NCI-H226 (cell line): ENCODE measurements around the gene FBN1.

ENCODE experiments used
- DNase-seq: peaks from one replicate; pipeline ENCODE4 v3.0.0-alpha.2; 2015

FBN1 gene

GRCh38 chr15:48617619-48618018 is 27.9 kb downstream of the FBN1 start:
- peak; percentile 52 for DNase-seq

- DNase-seq: no peak
These were observed 29.3 kb downstream of the FBN1 start for GRCh38 chr15:48616216-48616615.

DNA sequence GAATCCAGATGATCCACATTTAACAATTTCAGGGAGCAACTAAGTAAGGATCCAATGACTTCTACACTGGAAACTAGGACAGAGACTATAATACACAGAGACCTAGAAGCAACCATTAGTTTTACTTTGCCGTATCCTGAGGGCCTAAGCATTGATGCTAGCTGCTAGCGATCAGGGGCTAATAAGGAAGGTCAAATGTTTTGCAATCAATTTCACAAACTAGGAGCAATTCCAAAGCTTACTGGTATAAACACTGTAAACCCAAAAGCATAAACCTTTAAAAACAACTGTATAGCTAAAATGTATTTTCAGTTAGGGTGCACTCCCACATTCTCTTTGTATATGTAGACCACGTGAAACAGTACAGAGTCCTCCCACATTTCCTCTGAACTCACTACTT is 31.5 kb downstream of the FBN1 start:
- DNase-seq: no peak

DNA sequence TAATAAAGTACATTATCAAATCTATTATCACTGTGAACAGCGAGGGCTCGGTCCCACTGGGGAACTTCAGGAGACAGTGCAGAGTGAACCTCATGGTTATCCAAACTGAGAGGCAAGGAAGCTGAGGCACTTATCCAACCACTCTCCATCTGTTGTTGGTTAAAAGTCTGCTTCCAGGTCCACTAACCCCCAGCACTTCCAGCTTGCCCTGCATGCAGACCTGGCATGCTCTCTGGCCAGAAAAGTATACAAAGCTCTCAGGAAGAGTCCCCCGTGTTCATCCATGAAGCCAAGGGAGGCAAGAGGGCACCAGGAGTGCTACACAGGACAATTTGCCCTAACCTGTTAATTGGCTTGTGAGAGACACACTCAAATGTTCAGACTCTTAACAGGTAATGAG is 36.0 kb downstream of the FBN1 start:
- DNase-seq: no peak

- DNase-seq: no peak
These were observed 37.7 kb downstream of the FBN1 start for GRCh38 chr15:48607846-48608245.

- DNase-seq: no peak
These were observed 40.9 kb downstream of the FBN1 start for GRCh38 chr15:48604567-48604966.

DNA sequence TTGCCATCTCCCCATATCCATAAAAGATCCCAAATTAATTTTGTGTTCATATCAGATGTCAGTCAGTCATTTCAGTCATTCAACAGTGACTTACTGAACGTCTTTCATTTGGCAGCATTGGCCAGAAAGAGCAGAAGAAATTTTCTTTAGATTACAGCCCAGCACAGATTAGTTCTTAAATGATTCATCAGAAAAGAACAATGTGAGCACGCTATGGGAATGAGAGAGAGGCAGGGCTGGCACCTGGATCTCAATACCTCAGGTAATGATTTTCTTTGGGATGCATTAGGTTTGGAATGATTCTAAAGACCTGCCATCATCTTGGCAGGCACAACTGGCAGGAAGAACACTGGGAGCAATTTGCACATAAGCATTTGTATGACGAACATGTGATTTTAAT is 41.6 kb downstream of the FBN1 start:
- DNase-seq: no peak

DNA sequence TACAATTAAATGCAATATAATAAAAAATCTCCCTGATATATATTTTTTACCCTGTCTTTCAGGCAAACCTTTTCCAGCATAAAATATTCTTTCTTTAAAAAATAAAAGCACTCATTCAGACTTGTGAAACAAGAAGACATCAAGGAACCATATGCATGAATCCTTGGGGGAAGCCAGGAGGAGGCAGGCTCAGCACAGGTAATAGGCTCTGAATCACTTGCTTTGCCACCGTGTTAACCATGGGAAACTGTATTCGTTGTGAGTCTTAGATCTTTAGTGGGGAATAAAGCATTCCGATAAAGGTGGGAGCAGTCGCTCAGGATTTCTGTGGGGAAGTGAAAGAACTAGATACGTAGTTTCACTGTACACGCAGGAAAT is 42.4 kb downstream of the FBN1 start:
- DNase-seq: peak; percentile 16

- peak; percentile 71 for DNase-seq
These were observed 43.0 kb downstream of the FBN1 start for GRCh38 chr15:48602358-48603122.

DNA sequence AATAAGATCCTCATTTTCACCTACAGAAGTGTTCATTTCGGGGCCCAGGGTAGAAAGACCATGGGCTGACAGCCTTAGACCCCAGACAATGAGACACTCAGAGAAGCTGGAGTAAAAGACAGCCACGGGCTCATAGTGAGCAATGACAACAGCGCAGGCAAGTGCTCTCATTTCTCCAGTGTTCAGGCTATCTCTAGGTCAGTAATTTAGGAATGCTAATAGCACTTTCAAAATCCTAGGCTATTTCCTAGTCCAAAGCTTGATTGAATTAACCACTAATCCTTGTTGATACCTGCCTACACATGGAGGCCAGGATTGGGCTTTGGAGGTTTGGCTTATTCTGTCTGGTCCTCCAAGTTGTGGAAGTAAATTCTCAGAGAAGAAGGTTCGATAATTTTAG is 44.4 kb downstream of the FBN1 start:
- no peak for DNase-seq

GRCh38 chr15:48596841-48597240 is 48.7 kb downstream of the FBN1 start:
- DNase-seq: no peak

DNA sequence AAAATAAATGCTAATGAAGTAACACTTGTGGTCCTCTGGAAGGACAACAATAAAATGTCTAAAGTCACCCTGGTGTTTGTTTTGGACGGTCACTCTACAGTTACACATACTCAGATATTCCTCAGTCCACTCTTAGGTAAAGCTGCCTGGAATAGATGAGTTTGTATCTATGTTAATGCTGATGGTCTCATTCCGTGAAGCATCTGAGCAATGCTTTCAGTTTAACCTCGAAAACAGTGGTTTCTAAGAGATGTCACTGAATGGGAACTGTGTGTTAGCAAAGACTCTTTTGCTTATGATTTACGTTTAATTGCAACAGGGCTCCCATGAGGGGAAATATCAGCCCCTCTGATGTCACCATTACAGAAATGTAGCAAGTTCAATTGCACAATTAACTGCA is 49.1 kb downstream of the FBN1 start:
- DNase-seq: no peak

DNA sequence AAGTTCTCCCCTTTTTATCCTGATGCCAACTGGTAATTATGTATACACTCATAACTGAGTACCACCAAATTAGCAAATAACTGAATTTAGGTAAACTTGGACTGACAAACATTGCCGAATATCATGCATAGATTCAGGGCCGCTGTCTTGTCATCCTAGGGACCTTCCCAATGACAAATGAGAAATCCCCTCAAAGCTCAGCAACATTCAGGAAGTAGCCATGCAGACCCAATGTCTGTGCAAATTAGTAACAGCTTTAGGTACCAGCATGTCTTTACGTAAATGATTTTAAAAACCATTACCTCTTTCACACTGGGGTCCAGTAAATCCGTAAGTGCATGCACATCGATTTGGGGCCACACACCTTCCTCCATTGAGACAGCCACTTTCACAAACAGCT is 49.5 kb downstream of the FBN1 start:
- no peak for DNase-seq

DNA sequence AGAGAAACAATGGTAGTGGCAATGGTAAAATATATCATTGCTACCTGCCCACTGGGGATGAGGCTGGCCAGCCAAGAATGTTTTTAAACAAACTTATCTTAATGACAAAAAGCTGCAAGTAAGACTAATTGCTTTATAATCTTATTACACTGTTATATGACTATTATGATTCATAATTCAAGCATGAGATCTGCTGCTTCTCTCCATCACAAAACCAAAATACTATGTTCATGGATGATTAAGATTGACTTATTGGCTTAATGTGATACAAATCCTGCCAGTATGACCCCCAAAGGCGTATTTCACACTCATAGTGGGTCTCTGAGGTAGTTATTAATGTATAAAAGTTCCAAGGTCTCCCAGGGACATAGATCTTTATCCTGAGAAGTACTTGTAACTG is 52.6 kb downstream of the FBN1 start:
- peak; percentile 65 for DNase-seq

GRCh38 chr15:48592221-48592731 is 53.2 kb downstream of the FBN1 start:
- DNase-seq: peak; percentile 99

DNA sequence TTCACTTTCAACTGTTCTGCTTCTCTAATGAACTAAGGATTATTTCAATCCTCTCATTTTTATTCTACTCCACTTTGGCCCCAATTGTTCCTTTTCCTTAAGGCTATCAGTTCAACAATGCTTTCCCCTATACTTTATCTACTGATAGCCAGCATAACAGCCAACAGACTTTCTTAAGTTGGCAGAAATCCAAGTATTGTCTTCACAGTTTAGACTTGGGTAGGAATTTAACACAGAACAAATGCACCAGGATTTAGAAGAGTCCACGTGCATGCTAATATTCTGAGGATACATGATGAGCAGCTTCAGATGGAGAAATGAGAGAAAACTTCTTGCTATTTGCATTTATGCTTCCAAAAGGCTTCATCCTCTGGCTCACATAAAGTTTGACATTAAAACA is 54.8 kb downstream of the FBN1 start:
- DNase-seq: peak; percentile 53

DNA sequence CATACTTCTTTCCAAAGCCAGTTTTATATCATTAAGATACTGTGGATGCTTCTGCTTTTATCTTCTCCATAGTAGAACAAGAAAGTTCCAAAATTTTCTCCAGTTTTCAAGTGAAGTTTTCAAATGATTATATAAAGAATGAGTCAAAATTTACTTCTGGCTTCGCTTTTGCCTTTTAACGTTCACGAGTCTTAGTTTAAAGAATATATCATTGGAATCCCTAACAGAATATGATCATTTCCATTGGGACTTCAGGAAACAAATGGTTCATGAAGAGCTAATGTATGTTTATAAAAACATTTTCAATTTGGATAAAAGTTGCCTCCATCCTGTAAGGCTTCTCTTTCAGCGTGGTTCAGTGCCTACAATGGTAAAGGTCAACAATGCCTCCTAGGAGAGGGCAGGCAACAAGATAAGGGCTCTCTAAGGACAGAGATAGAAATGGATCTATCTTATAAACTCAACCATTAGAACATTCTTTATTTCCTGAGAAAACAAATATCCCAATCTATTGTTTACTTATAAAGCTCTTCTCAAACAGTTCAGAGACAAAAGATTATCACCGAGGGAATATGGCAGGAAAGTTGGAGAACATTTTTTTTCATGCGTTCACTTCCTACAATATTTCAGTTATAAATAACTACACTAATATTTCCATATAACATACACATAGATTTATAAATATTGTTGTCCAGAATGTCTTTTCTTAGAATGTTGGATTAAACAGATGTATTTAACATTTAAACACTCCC is 60.5 kb downstream of the FBN1 start:
- no peak for DNase-seq

GRCh38 chr15:48584090-48584811 is 61.3 kb downstream of the FBN1 start:
- DNase-seq: no peak

- DNase-seq: peak; percentile 53
These were observed 62.9 kb downstream of the FBN1 start for GRCh38 chr15:48582452-48583247.

GRCh38 chr15:48581219-48581618 is 64.3 kb downstream of the FBN1 start:
- DNase-seq: no peak

- no peak for DNase-seq
These were observed 64.8 kb downstream of the FBN1 start for GRCh38 chr15:48580736-48581135.

DNA sequence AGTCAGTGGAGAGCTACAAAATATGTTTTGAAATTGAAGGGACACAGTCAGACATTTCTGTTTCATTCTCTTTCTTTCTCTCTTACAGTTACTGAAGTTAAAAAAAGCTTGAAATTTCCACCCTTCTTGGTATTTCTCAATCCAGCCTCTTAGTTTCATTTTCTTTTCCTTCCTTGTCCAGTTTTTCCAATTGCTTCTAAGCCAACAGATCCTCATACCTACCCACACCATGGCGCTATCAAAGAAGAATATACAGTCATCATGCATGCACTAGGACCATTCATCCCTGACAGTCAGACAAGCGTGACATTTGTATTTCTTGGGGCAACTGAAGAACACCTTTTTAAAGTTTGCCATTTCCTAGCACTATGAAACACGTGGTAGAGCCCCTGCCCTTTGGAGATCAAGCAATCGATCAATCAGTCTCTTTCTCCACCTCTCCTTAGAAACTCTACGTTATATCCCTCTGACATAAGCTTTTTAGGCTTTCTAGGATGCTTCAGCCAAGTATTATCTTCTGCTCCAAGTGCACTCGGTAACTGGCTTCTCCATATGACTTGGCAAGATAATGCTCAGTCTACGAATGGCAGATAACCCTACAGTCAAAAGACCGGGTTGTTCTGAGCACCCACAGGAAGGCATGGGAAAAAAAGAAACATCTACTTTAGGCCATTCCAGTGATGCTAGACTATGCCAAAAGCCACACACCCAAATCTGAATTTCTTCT is 65.4 kb downstream of the FBN1 start:
- DNase-seq: no peak
